Activated naive CD8-positive, alpha-beta T cell treated with anti-CD3 and anti-CD28 coated beads for 36 hours (primary cell): Measurements from ENCODE around the gene GPR39. TPM values are rescaled to one million over a fixed set of nuclear protein-coding genes. Genes with fewer than 3 reads are reported as not detected.

ENCODE experiments used
- DNase-seq: peaks from one replicate; pipeline ENCODE4 v3.0.0; 2021
- H3K27ac Mint-ChIP-seq: one replicate; pipeline ENCODE4 v1.8.0; 2022; ENCODE audit warnings: mild to moderate bottlenecking, moderate library complexity, mixed read lengths
- H3K27me3 Mint-ChIP-seq: one replicate; pipeline ENCODE4 v1.8.0; 2022; ENCODE audit warnings: mild to moderate bottlenecking, mixed read lengths
- H3K36me3 Mint-ChIP-seq: one replicate; pipeline ENCODE4 v1.8.0; 2021; ENCODE audit warnings: mild to moderate bottlenecking, mixed read lengths
- H3K4me1 Mint-ChIP-seq: one replicate; pipeline ENCODE4 v1.8.0; 2021; ENCODE audit warnings: mixed read lengths
- H3K4me3 Mint-ChIP-seq: one replicate; pipeline ENCODE4 v1.8.0; 2022; ENCODE audit warnings: mild to moderate bottlenecking, moderate library complexity, mixed read lengths
- H3K9me3 Mint-ChIP-seq: one replicate; pipeline ENCODE4 v1.8.0; 2022; ENCODE audit warnings: mixed read lengths
- total RNA-seq, 2 experiments: library from RNA; stranded (reverse); gene quantifications; one replicate each; pipeline ENCODE4 v1.2.3, GENCODE V29; 2021

GPR39 gene
- total RNA-seq, result not detected

GRCh38 chr2:132416723-132417395, at the start of gene GPR39:
Gene GPR39 (plus strand): TSS chr2:132416805.
- H3K27me3 Mint-ChIP-seq, result peaks cover 40% of the 10 kb centered on the region
- no peak within 1 kb of the TSS for H3K4me3 Mint-ChIP-seq
- no peaks in the 10 kb centered on the region for H3K4me1 Mint-ChIP-seq
- no peaks in the 10 kb centered on the region for H3K9me3 Mint-ChIP-seq
- H3K36me3 Mint-ChIP-seq, result no peaks in the 10 kb centered on the region
- H3K27ac Mint-ChIP-seq, result no peak within 1 kb of the TSS
- DNase-seq, result no peak

- Mint-ChIP-seq H3K27me3 (no peaks in the 10 kb centered on the region), H3K27ac (no peak overlapping the region), H3K9me3 (peaks cover 17% of the 10 kb centered on the region), H3K4me3 (no peak overlapping the region), H3K36me3 (no peaks in the 10 kb centered on the region), H3K4me1 (no peaks in the 10 kb centered on the region)
- no peak for DNase-seq
Observed at GRCh38 chr2:132368191-132368590, 48.4 kb upstream of the GPR39 start.

GRCh38 chr2:132372276-132372675, 44.3 kb upstream of the GPR39 start:
- no peaks in the 10 kb centered on the region for H3K9me3 Mint-ChIP-seq
- H3K4me1 Mint-ChIP-seq, result no peaks in the 10 kb centered on the region
- no peak overlapping the region for H3K27ac Mint-ChIP-seq
- DNase-seq, result no peak
- no peaks in the 10 kb centered on the region for H3K36me3 Mint-ChIP-seq
- no peak overlapping the region for H3K4me3 Mint-ChIP-seq
- H3K27me3 Mint-ChIP-seq, result no peaks in the 10 kb centered on the region

- H3K27me3 Mint-ChIP-seq, result no peaks in the 10 kb centered on the region
- no peaks in the 10 kb centered on the region for H3K36me3 Mint-ChIP-seq
- H3K4me1 Mint-ChIP-seq, result no peaks in the 10 kb centered on the region
- DNase-seq, result no peak
- no peaks in the 10 kb centered on the region for H3K9me3 Mint-ChIP-seq
- no peak overlapping the region for H3K27ac Mint-ChIP-seq
- H3K4me3 Mint-ChIP-seq, result no peak overlapping the region
Observed at GRCh38 chr2:132373391-132374135, 43.0 kb upstream of the GPR39 start.

GRCh38 chr2:132374151-132374550, 42.5 kb upstream of the GPR39 start:
- no peak for DNase-seq
- Mint-ChIP-seq H3K27ac (no peak overlapping the region), H3K36me3 (no peaks in the 10 kb centered on the region), H3K27me3 (no peaks in the 10 kb centered on the region), H3K4me3 (no peak overlapping the region), H3K9me3 (no peaks in the 10 kb centered on the region), H3K4me1 (no peaks in the 10 kb centered on the region)

- DNase-seq, result no peak
- Mint-ChIP-seq H3K9me3 (no peaks in the 10 kb centered on the region), H3K4me1 (no peaks in the 10 kb centered on the region), H3K27me3 (no peaks in the 10 kb centered on the region), H3K36me3 (no peaks in the 10 kb centered on the region), H3K27ac (no peak overlapping the region), H3K4me3 (no peak overlapping the region)
Observed at GRCh38 chr2:132374551-132374950, 42.1 kb upstream of the GPR39 start.

- Mint-ChIP-seq H3K4me1 (no peaks in the 10 kb centered on the region), H3K4me3 (no peak overlapping the region), H3K36me3 (no peaks in the 10 kb centered on the region), H3K27ac (no peak overlapping the region), H3K27me3 (no peaks in the 10 kb centered on the region), H3K9me3 (no peaks in the 10 kb centered on the region)
- no peak for DNase-seq
Observed at GRCh38 chr2:132374961-132375360, 41.6 kb upstream of the GPR39 start.

- H3K36me3 Mint-ChIP-seq, result no peaks in the 10 kb centered on the region
- H3K9me3 Mint-ChIP-seq, result no peaks in the 10 kb centered on the region
- H3K4me3 Mint-ChIP-seq, result no peak overlapping the region
- H3K27ac Mint-ChIP-seq, result no peak overlapping the region
- no peaks in the 10 kb centered on the region for H3K4me1 Mint-ChIP-seq
- no peak for DNase-seq
- H3K27me3 Mint-ChIP-seq, result peaks cover 7% of the 10 kb centered on the region
Observed at GRCh38 chr2:132381376-132381775, 35.2 kb upstream of the GPR39 start.

- Mint-ChIP-seq H3K36me3 (no peaks in the 10 kb centered on the region), H3K4me1 (no peaks in the 10 kb centered on the region), H3K27ac (no peak overlapping the region), H3K9me3 (peaks cover 1% of the 10 kb centered on the region), H3K4me3 (no peak overlapping the region), H3K27me3 (peaks cover 7% of the 10 kb centered on the region)
- DNase-seq, result no peak
Observed at GRCh38 chr2:132383956-132384355, 32.6 kb upstream of the GPR39 start.

- Mint-ChIP-seq H3K4me3 (no peak overlapping the region), H3K9me3 (peaks cover 1% of the 10 kb centered on the region), H3K27me3 (peaks cover 7% of the 10 kb centered on the region), H3K27ac (no peak overlapping the region), H3K4me1 (no peaks in the 10 kb centered on the region), H3K36me3 (no peaks in the 10 kb centered on the region)
- DNase-seq, result no peak
Observed at GRCh38 chr2:132384491-132385151, 32.0 kb upstream of the GPR39 start.

- Mint-ChIP-seq H3K4me1 (no peaks in the 10 kb centered on the region), H3K4me3 (no peak overlapping the region), H3K27me3 (peaks cover 7% of the 10 kb centered on the region)
Observed at GRCh38 chr2:132387126-132387525, 29.5 kb upstream of the GPR39 start.

GRCh38 chr2:132390076-132390475, 26.5 kb upstream of the GPR39 start:
- H3K36me3 Mint-ChIP-seq, result no peaks in the 10 kb centered on the region
- H3K4me1 Mint-ChIP-seq, result no peaks in the 10 kb centered on the region
- no peak for DNase-seq
- no peak overlapping the region for H3K27ac Mint-ChIP-seq
- peaks cover 4% of the 10 kb centered on the region for H3K27me3 Mint-ChIP-seq
- H3K4me3 Mint-ChIP-seq, result no peak overlapping the region
- H3K9me3 Mint-ChIP-seq, result peaks cover 1% of the 10 kb centered on the region

More at GRCh38 chr2:132387126-132387525, 29.5 kb upstream of the GPR39 start:
- Mint-ChIP-seq H3K27ac (no peak overlapping the region), H3K9me3 (peaks cover 1% of the 10 kb centered on the region), H3K36me3 (no peaks in the 10 kb centered on the region)
- DNase-seq, result no peak

GRCh38 chr2:132391378-132391777, 25.2 kb upstream of the GPR39 start:
- Mint-ChIP-seq H3K27me3 (no peaks in the 10 kb centered on the region), H3K9me3 (peaks cover 3% of the 10 kb centered on the region), H3K4me1 (no peaks in the 10 kb centered on the region), H3K36me3 (no peaks in the 10 kb centered on the region), H3K4me3 (no peak overlapping the region), H3K27ac (no peak overlapping the region)
- no peak for DNase-seq

- Mint-ChIP-seq H3K36me3 (no peaks in the 10 kb centered on the region), H3K27me3 (no peaks in the 10 kb centered on the region), H3K4me1 (no peaks in the 10 kb centered on the region), H3K4me3 (no peak overlapping the region), H3K9me3 (peaks cover 3% of the 10 kb centered on the region), H3K27ac (no peak overlapping the region)
- no peak for DNase-seq
Observed at GRCh38 chr2:132392221-132392620, 24.4 kb upstream of the GPR39 start.

- no peaks in the 10 kb centered on the region for H3K4me1 Mint-ChIP-seq
- no peak for DNase-seq
Observed at GRCh38 chr2:132392879-132393278, 23.7 kb upstream of the GPR39 start.

More at GRCh38 chr2:132392879-132393278, 23.7 kb upstream of the GPR39 start:
- no peaks in the 10 kb centered on the region for H3K36me3 Mint-ChIP-seq
- no peak overlapping the region for H3K4me3 Mint-ChIP-seq
- no peak overlapping the region for H3K27ac Mint-ChIP-seq
- no peaks in the 10 kb centered on the region for H3K27me3 Mint-ChIP-seq
- H3K9me3 Mint-ChIP-seq, result peaks cover 2% of the 10 kb centered on the region
